Heart right ventricle (tissue), 16 donors: ENCODE results near the gene LARGE1. TPM values are rescaled to one million over a fixed set of nuclear protein-coding genes. Genes with fewer than 3 reads are reported as not detected.

ENCODE experiments used
- ATAC-seq, 8 donors: fragments of 200-7000 bp; cut with Tn5 transposase; one replicate each; pipeline ENCODE4 v1.9.1; 2020; ENCODE audit warnings: mild to moderate bottlenecking in 8 of 8, moderate library complexity in 8 of 8, moderate number of reproducible peaks in 1 of 8
- DNase-seq, 2 donors: peaks; one replicate each; pipeline ENCODE4 v3.0.0-alpha.2; 2020
- H3K27ac ChIP-seq, 10 donors: fragments of 200-600 bp; sonication (generic) in 2 of 10; one replicate each; pipeline versions ENCODE4 v1.5.0 to v1.8.0; 2020 to 2022; ENCODE audit warnings: mild to moderate bottlenecking in 3 of 10
- H3K27me3 ChIP-seq, 7 donors: fragments of 200-600 bp; one replicate each; pipeline ENCODE4 v1.8.0; 2021 to 2022; ENCODE audit warnings: mild to moderate bottlenecking in 2 of 7
- H3K36me3 ChIP-seq, 9 donors: fragments of 200-600 bp; sonication (generic) in 1 of 9; one replicate each; pipeline versions ENCODE4 v1.5.0 to v1.8.0; 2020 to 2022; ENCODE audit warnings: mild to moderate bottlenecking in 2 of 9
- H3K4me1 ChIP-seq, 9 donors: fragments of 200-600 bp; sonication (generic) in 1 of 9; one replicate each; pipeline versions ENCODE4 v1.5.0 to v1.8.0; 2020 to 2022; ENCODE audit warnings: mild to moderate bottlenecking in 4 of 9
- H3K4me3 ChIP-seq, 10 donors: fragments of 200-600 bp; sonication (generic) in 2 of 10; one replicate each; pipeline versions ENCODE4 v1.5.0 to v1.8.0; 2020 to 2022; ENCODE audit warnings: mild to moderate bottlenecking in 7 of 10, moderate library complexity in 2 of 10
- H3K9me3 ChIP-seq, 11 donors: fragments of 200-600 bp in 10 of 11; sonication (generic) in 2 of 11; one replicate each; pipeline versions ENCODE4 v1.5.0 to v1.8.0; 2013 to 2022; ENCODE audit warnings: mild to moderate bottlenecking in 2 of 11, control low read depth in 1 of 11, moderate library complexity in 1 of 11
- WGBS, 2 donors: extraction: QIAGEN DNeasy Blood & Tissue Kit; methylation state at CpG; one replicate each; pipeline ENCODE4 v1.1.7; 2013; ENCODE audit warnings: inconsistent platforms in 1 of 2; 5-methylcytosine and 5-hydroxymethylcytosine counted together
- intact Hi-C, 10 donors: fragments of 100-400 bp; cut with DNase I; formaldehyde crosslinking; loops; one replicate each; pipeline versions ENCODE4 v1.11.1 to v1.14.2; 2022
- polyA plus RNA-seq, 2 donors: library from polyadenylated mRNA; stranded (reverse); fragments of 200-250 nt; gene quantifications; one replicate each; pipeline ENCODE4 v1.2.3, GENCODE V29; 2013
- total RNA-seq, 10 donors: library from RNA; stranded (reverse); fragmentation: NEBNext Ultra II Directional in 3 of 10; extraction: Animal tissue kit (Norgen Biotek cat#: 25700) in 3 of 10; gene quantifications; one replicate each; pipeline versions ENCODE4 v1.2.1 to v1.2.4, GENCODE V29; 2021 to 2023
- TF ChIP-seq, protein P1 (sequence below), 9 donors: fragments of 200-600 bp; sonication (generic) in 2 of 9; IDR thresholded peaks; one replicate each; pipeline versions ENCODE4 v1.5.0 to v1.8.0; 2021 to 2022; ENCODE audit warnings: antibody characterized with exemption in 9 of 9, mild to moderate bottlenecking in 5 of 9, moderate library complexity in 1 of 9
- donor health status: Arrhythmogenic right ventricular cardiomyopathy.
- donor health status: ischemic (EF 13 %, LVEDD 7.1; RV severe dilation, severe dysfunction).
- donor health status: healthy with polysubstance abuse.
- donor health status: DM: no; HTN: yes; CAD: no.
- donor health status: DM: no; HTN: no; CAD: no.
- donor health status: ischemic (EF 25% LVEDD 6.9; RV normal size, moderate dysfunction).
- donor health status: ischemic (EF 25% LVEDD 5.7; RV mildly dilated, moderate dysfunction).
- donor health status: healthy.
- donor health status: DM: yes; HTN: yes; CAD: no.
- donor health status: Ischemic cardiomyopathy.
- donor health status: ischemic (EF 35%, LVEDD 5.7; RV mildly dilated, moderate dysfunction).
- donor health status: nonischemic (EF 11% LVEDD 7.7; RV severe dilation, severe dysfunction).
- donor health status: DM: yes; HTN: yes; CAD: no.
- donor health status: PGD.
- donor health status: ischemic (EF 29% LVEDD 5.4; RV normal size, mild dysfunction).
- donor health status: nonischemic (EF 23%, LVEDD 6.1; RV moderate dilation, normal function).

Gene LARGE1
- total and polyA plus RNA-seq, 12 donors: 33.7 to 184 (median 144) TPM

DNA sequence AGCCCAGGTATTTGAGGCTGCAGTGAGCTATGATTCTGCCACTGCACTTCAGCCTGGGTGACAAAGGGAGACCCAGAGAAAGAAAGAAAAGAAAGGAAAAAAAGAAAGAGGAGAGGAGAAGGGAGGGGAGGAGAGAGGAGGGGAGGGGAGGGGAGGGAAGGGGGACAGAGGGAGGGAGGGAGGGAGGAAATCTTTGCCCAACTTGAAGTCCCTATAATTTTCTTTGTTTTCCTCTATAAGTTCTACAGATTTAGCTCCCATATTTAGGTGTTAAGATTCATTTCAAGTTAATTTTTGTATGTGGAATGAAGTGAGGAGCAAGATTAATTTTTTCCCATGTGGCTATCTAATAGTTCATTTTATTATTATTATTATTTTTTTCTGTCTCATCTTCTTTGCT lies 328.3 kb downstream of the LARGE1 start:
- no peaks in the 10 kb centered on the region for H3K27me3 ChIP-seq
- no peak overlapping the region for H3K27ac ChIP-seq
- H3K36me3 ChIP-seq: no peaks in the 10 kb centered on the region
- no peak for ATAC-seq
- no peaks in the 10 kb centered on the region for H3K9me3 ChIP-seq
- H3K4me1 ChIP-seq: peaks cover 0 to 1% (median 0%) of the 10 kb centered on the region in 9 donors
- no peak for DNase-seq
- intact Hi-C loops: loop anchor here in 1 of 10 donors (10.0 kb wide), 1 partner anchor 323 kb away; no protein-coding TSS in a partner anchor
- no peak overlapping the region for H3K4me3 ChIP-seq
- TF ChIP-seq, protein P1, sequence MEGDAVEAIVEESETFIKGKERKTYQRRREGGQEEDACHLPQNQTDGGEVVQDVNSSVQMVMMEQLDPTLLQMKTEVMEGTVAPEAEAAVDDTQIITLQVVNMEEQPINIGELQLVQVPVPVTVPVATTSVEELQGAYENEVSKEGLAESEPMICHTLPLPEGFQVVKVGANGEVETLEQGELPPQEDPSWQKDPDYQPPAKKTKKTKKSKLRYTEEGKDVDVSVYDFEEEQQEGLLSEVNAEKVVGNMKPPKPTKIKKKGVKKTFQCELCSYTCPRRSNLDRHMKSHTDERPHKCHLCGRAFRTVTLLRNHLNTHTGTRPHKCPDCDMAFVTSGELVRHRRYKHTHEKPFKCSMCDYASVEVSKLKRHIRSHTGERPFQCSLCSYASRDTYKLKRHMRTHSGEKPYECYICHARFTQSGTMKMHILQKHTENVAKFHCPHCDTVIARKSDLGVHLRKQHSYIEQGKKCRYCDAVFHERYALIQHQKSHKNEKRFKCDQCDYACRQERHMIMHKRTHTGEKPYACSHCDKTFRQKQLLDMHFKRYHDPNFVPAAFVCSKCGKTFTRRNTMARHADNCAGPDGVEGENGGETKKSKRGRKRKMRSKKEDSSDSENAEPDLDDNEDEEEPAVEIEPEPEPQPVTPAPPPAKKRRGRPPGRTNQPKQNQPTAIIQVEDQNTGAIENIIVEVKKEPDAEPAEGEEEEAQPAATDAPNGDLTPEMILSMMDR (IDR thresholded peaks at IDR 0.05): no peak

DNA sequence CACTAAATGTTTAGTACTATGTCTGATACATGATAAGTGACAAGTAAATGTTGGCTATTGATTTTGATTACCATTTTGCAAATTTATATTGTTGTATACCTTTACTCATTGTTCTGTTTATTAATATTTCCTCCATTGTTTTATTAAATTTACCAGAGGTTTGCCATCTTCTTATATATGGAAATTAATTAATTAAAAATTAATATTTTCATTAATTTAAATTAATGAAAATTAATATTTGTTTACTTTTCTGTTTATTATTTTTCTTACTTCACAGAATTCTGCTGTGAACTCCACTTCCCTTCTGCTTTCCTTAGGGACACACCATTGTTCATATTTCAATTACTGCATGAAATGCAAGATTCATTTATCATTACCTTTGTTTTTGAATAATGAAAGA lies 331.0 kb downstream of the LARGE1 start:
- Histone ChIP-seq H3K27me3 (no peaks in the 10 kb centered on the region), H3K4me3 (no peak overlapping the region), H3K9me3 (no peaks in the 10 kb centered on the region), H3K36me3 (no peaks in the 10 kb centered on the region), H3K4me1 (no peaks in the 10 kb centered on the region), H3K27ac (no peak overlapping the region)
- ATAC-seq (no peak), DNase-seq (no peak)
- TF ChIP-seq, protein P1 (IDR thresholded peaks at IDR 0.05): no peak
- intact Hi-C loops: loop anchor here in 1 of 10 donors (10.0 kb wide), 1 partner anchor 326 kb away; no protein-coding TSS in a partner anchor

DNA sequence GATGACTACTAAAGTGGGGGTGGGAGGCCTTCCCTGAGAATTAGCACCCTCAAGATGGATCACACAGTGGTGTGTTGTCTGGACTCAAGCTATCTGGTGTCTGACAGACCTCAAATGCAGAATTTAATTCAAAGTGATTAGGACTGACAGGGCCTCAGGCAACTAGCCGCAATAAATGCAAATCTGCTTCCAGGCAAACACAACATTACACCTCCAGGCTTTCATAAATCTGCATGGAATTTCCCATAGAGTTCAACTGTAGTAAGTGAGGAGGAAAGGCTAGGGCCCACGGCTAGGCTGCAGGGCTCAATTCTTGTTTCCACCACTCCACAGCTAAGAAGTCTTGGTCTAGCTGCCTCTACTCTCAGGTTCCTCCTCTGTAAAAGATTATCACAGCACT lies 331.4 kb downstream of the LARGE1 start:
- Histone ChIP-seq H3K4me3 (no peak overlapping the region), H3K9me3 (no peaks in the 10 kb centered on the region), H3K27ac (no peak overlapping the region), H3K27me3 (no peaks in the 10 kb centered on the region), H3K4me1 (no peaks in the 10 kb centered on the region), H3K36me3 (no peaks in the 10 kb centered on the region)
- ATAC-seq (no peak), DNase-seq (no peak)
- 89 to 94% methylated on average over 2 of the region's 2 CpGs for WGBS, 2 donors
- TF ChIP-seq, protein P1 (IDR thresholded peaks at IDR 0.05): no peak
- intact Hi-C loops: loop anchor here in 1 of 10 donors (10.0 kb wide), 1 partner anchor 326 kb away; no protein-coding TSS in a partner anchor

DNA sequence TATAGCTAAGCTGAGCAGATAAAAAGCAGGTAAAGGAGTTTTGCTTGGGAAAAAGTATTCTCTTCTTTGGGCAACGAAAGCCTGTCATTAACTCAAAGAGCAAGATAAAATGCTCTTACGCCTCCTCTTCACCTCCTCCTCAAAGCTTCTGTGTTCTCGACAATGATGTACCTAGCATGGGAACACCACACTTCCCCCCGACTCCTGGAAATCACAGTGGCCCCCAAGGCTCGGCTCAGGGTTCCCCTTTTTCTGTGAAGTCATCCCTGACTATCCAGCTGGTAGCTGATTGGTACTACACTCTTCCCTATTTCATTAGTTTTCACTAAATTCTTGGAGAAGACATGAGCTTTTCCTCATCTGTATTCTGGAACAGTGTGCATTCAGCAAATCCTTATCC lies 336.1 kb downstream of the LARGE1 start:
- Histone ChIP-seq H3K4me3 (no peak overlapping the region), H3K4me1 (peaks cover 0 to 12% (median 7%) of the 10 kb centered on the region in 9 donors), H3K27me3 (no peaks in the 10 kb centered on the region), H3K36me3 (no peaks in the 10 kb centered on the region), H3K27ac (no peak overlapping the region), H3K9me3 (no peaks in the 10 kb centered on the region)
- 87% methylated on average over 5 of the region's 5 CpGs for WGBS, 2 donors
- ATAC-seq (no peak), DNase-seq (no peak)
- intact Hi-C loops: loop anchor here in 3 of 10 donors (5.0 to 10.0 kb wide), 2 partner anchors 282 to 331 kb away; no protein-coding TSS in a partner anchor
- TF ChIP-seq, protein P1 (IDR thresholded peaks at IDR 0.05): no peak
